Measurements from ENCODE around the gene KDM1B. TPM values are rescaled to one million over a fixed set of nuclear protein-coding genes. Genes with fewer than 3 reads are reported as not detected.

KDM1B gene
- polyA plus RNA-seq, 1 of the 3 experiments (the other 2 are of a cell fraction) = 9.4 TPM

DNA sequence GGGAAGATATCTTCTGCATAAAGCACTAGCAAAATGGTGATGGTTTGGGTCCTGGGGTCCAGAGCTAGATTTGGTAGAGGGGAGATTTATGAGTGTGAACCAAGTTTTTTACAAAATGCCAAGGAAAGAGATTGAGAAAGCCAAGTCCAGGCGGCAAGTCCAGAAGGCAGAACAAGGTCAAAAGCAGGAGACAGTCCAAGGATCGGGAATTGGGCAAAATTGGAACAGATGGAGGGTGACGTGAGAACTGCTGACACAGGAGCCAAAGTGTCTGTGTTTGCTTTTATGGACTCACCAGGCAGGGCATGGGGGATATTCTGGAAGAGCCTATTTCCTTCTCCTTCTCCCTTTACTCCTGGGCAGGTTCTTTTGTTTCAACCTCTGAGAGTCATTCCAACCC, 36.9 kb upstream of the KDM1B start:
- Histone ChIP-seq H3K9me2 (no peaks in the 10 kb centered on the region), H2AFZ (ENCODE audit: low read depth) (no peak overlapping the region), H3F3A (replicated peaks; ENCODE audit: insufficient read depth) (no peaks in the 10 kb centered on the region), H3K9ac (no peak overlapping the region), H3K36me3 (replicated peaks in 1 of 2; ENCODE audit: control insufficient read depth in 1 of 2, insufficient read depth in 2 of 2, low read length in 1 of 2) (no peaks in the 10 kb centered on the region), H3K4me1 (ENCODE audit: control insufficient read depth in 1 of 2, insufficient read depth in 2 of 2, low read depth in 1 of 2, low read length in 1 of 2) (peaks cover 0 to 5% of the 10 kb centered on the region in 2 experiments; a peak in 1 of 4 replicates), H3K27ac (ENCODE audit: low read depth in 2 of 2, low read length in 1 of 2) (no peak overlapping the region), H3K4me3 (ENCODE audit: low read depth in 2 of 2, low read length in 1 of 2) (no peak overlapping the region), H3K79me2 (ENCODE audit: insufficient read depth) (no peaks in the 10 kb centered on the region), H3K4me2 (no peak overlapping the region), H4K20me1 (ENCODE audit: insufficient read depth) (no peaks in the 10 kb centered on the region), H3K27me3 (ENCODE audit: insufficient read depth) (no peaks in the 10 kb centered on the region), H3K9me3 (no peaks in the 10 kb centered on the region)
- no peak for DNase-seq
- TF ChIP-seq TAF1 (IDR thresholded peaks at IDR 0.05; ENCODE audit: borderline replicate concordance, low read depth, low read length) (no peak), NRF1 (IDR thresholded peaks at IDR 0.05; ENCODE audit: low read depth, low read length) (no peak), TCF12 (IDR thresholded peaks at IDR 0.05) (no peak), CHD2 (IDR thresholded peaks at IDR 0.05; ENCODE audit: low read length, partially characterized antibody) (no peak), SIN3A (IDR thresholded peaks at IDR 0.05; ENCODE audit: borderline replicate concordance, low read depth, low read length) (no peak), FOXM1 (IDR thresholded peaks at IDR 0.05; ENCODE audit: low read depth) (no peak)
- TF ChIP-seq, protein P1, sequence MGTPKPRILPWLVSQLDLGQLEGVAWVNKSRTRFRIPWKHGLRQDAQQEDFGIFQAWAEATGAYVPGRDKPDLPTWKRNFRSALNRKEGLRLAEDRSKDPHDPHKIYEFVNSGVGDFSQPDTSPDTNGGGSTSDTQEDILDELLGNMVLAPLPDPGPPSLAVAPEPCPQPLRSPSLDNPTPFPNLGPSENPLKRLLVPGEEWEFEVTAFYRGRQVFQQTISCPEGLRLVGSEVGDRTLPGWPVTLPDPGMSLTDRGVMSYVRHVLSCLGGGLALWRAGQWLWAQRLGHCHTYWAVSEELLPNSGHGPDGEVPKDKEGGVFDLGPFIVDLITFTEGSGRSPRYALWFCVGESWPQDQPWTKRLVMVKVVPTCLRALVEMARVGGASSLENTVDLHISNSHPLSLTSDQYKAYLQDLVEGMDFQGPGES (IDR thresholded peaks at IDR 0.05; ENCODE audit: low read depth, low read length) = no peak
- ChIA-PET POLR2A (no interaction called here), CTCF (no interaction called here)
- 76% methylated on average over 3 of the region's 3 CpGs for WGBS (ENCODE audit: low lambda C conversion rate)

- H3K9me3 ChIP-seq = no peaks in the 10 kb centered on the region
- ChIA-PET CTCF (no interaction called here), POLR2A (no interaction called here)
- no peaks in the 10 kb centered on the region for H3K9me2 ChIP-seq
- H3K36me3 ChIP-seq (replicated peaks in 1 of 2; ENCODE audit: control insufficient read depth in 1 of 2, insufficient read depth in 2 of 2, low read length in 1 of 2) = no peaks in the 10 kb centered on the region
- no peak for DNase-seq
- 74% methylated on average over 5 of the region's 5 CpGs for WGBS (ENCODE audit: low lambda C conversion rate)
- H3K79me2 ChIP-seq (ENCODE audit: insufficient read depth) = no peaks in the 10 kb centered on the region
- no peak overlapping the region for H3K4me3 ChIP-seq (ENCODE audit: low read depth in 2 of 2, low read length in 1 of 2)
- H3K4me1 ChIP-seq (ENCODE audit: control insufficient read depth in 1 of 2, insufficient read depth in 2 of 2, low read depth in 1 of 2, low read length in 1 of 2) = peaks cover 0 to 5% of the 10 kb centered on the region in 2 experiments; a peak in 1 of 4 replicates
- H2AFZ ChIP-seq (ENCODE audit: low read depth) = no peak overlapping the region
- H3F3A ChIP-seq (replicated peaks; ENCODE audit: insufficient read depth) = no peaks in the 10 kb centered on the region
- H3K27me3 ChIP-seq (ENCODE audit: insufficient read depth) = no peaks in the 10 kb centered on the region
- no peak overlapping the region for H3K27ac ChIP-seq (ENCODE audit: low read depth in 2 of 2, low read length in 1 of 2)
- H3K4me2 ChIP-seq = no peak overlapping the region
- H4K20me1 ChIP-seq (ENCODE audit: insufficient read depth) = no peaks in the 10 kb centered on the region
- no peak overlapping the region for H3K9ac ChIP-seq
- TF ChIP-seq RAD21 (IDR thresholded peaks at IDR 0.05; ENCODE audit: low read length) = no peak
- no peak for TF ChIP-seq NRF1 (IDR thresholded peaks at IDR 0.05; ENCODE audit: low read depth, low read length)
These were observed 36.0 kb upstream of the KDM1B start for GRCh38 chr6:18119236-18119635.

- ChIA-PET CTCF (interaction anchor here (0.6 to 1.6 kb wide), 9 partner anchors 11 to 538 kb away, joined by 3 to 8 read pairs (median 3); no protein-coding TSS in a partner anchor), POLR2A (no interaction called here)
- no peaks in the 10 kb centered on the region for H3K27me3 ChIP-seq (ENCODE audit: insufficient read depth)
- no peaks in the 10 kb centered on the region for H3K9me2 ChIP-seq
- DNase-seq = no peak
- H3K4me2 ChIP-seq = no peak overlapping the region
- H3K9ac ChIP-seq = no peak overlapping the region
- no peak overlapping the region for H2AFZ ChIP-seq (ENCODE audit: low read depth)
- no peak for TF ChIP-seq RFX5 (IDR thresholded peaks at IDR 0.05; ENCODE audit: low read length)
- TF ChIP-seq, protein P2, sequence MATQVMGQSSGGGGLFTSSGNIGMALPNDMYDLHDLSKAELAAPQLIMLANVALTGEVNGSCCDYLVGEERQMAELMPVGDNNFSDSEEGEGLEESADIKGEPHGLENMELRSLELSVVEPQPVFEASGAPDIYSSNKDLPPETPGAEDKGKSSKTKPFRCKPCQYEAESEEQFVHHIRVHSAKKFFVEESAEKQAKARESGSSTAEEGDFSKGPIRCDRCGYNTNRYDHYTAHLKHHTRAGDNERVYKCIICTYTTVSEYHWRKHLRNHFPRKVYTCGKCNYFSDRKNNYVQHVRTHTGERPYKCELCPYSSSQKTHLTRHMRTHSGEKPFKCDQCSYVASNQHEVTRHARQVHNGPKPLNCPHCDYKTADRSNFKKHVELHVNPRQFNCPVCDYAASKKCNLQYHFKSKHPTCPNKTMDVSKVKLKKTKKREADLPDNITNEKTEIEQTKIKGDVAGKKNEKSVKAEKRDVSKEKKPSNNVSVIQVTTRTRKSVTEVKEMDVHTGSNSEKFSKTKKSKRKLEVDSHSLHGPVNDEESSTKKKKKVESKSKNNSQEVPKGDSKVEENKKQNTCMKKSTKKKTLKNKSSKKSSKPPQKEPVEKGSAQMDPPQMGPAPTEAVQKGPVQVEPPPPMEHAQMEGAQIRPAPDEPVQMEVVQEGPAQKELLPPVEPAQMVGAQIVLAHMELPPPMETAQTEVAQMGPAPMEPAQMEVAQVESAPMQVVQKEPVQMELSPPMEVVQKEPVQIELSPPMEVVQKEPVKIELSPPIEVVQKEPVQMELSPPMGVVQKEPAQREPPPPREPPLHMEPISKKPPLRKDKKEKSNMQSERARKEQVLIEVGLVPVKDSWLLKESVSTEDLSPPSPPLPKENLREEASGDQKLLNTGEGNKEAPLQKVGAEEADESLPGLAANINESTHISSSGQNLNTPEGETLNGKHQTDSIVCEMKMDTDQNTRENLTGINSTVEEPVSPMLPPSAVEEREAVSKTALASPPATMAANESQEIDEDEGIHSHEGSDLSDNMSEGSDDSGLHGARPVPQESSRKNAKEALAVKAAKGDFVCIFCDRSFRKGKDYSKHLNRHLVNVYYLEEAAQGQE (IDR thresholded peaks at IDR 0.05; ENCODE audit: low read depth, low read length) = no peak
- H3K9me3 ChIP-seq = no peaks in the 10 kb centered on the region
- no peaks in the 10 kb centered on the region for H3K79me2 ChIP-seq (ENCODE audit: insufficient read depth)
- peaks cover 0 to 5% of the 10 kb centered on the region in 2 experiments; a peak in 1 of 4 replicates for H3K4me1 ChIP-seq (ENCODE audit: control insufficient read depth in 1 of 2, insufficient read depth in 2 of 2, low read depth in 1 of 2, low read length in 1 of 2)
- no peaks in the 10 kb centered on the region for H4K20me1 ChIP-seq (ENCODE audit: insufficient read depth)
- 98% methylated on average over 13 of the region's 19 CpGs for WGBS (ENCODE audit: low lambda C conversion rate)
- H3F3A ChIP-seq (replicated peaks; ENCODE audit: insufficient read depth) = no peaks in the 10 kb centered on the region
- H3K36me3 ChIP-seq (replicated peaks in 1 of 2; ENCODE audit: control insufficient read depth in 1 of 2, insufficient read depth in 2 of 2, low read length in 1 of 2) = no peaks in the 10 kb centered on the region
- H3K27ac ChIP-seq (ENCODE audit: low read depth in 2 of 2, low read length in 1 of 2) = no peak overlapping the region
- no peak overlapping the region for H3K4me3 ChIP-seq (ENCODE audit: low read depth in 2 of 2, low read length in 1 of 2)
These were observed 33.6 kb upstream of the KDM1B start for GRCh38 chr6:18121580-18122127.

Measured in SK-N-SH (cell line).